WTC11 (cell line): ENCODE measurements around the gene ZNF232. TPM values are rescaled to one million over a fixed set of nuclear protein-coding genes. Genes with fewer than 3 reads are reported as not detected.

Experiments used
- ATAC-seq: fragments of 200-7000 bp; cut with Tn5 transposase; 2 replicates; pipeline ENCODE4 v1.10.0; 2021; ENCODE audit warnings: mild to moderate bottlenecking, moderate library complexity
- CTCF ChIA-PET: fragments of 300-600 bp; sonication (Branson Sonifier 250); formaldehyde crosslinking; loops from one replicate; lab custom pipeline; 2021; ENCODE audit warnings: antibody characterized with exemption; lab: Charles Lee
- POLR2A ChIA-PET: fragments of 350-600 bp; sonication (Branson Sonifier 250); formaldehyde crosslinking; loops from one replicate; lab custom pipeline; 2021; ENCODE audit warnings: antibody characterized with exemption; lab: Charles Lee
- DNase-seq: peaks from one replicate; pipeline ENCODE4 v3.0.0; 2021; ENCODE audit warnings: low spot score
- H3K27ac Mint-ChIP-seq: 2 replicates; pipeline ENCODE4 v1.8.0; 2021; ENCODE audit warnings: mixed read lengths
- H3K27me3 Mint-ChIP-seq: 2 replicates; pipeline ENCODE4 v1.8.0; 2021; ENCODE audit warnings: low read depth, mild to moderate bottlenecking, moderate library complexity, mixed read lengths
- H3K36me3 Mint-ChIP-seq: 2 replicates; pipeline ENCODE4 v1.8.0; 2021; ENCODE audit warnings: mixed read lengths
- H3K4me1 Mint-ChIP-seq: 2 replicates; pipeline ENCODE4 v1.8.0; 2022; ENCODE audit warnings: mixed read lengths
- H3K4me3 Mint-ChIP-seq: 2 replicates; pipeline ENCODE4 v1.8.0; 2021; ENCODE audit warnings: mild to moderate bottlenecking, moderate library complexity, mixed read lengths
- H3K9me3 Mint-ChIP-seq: 2 replicates; pipeline ENCODE4 v1.8.0; 2021; ENCODE audit warnings: mixed read lengths
- AR ChIP-seq: fragments of 250-450 bp; sonication (Bioruptor Pico); IDR thresholded peaks from 2 replicates; pipeline ENCODE4 v1.9.0; 2021; ENCODE audit warnings: mild to moderate bottlenecking
- ATF1 ChIP-seq: sonication (generic); formaldehyde crosslinking; IDR thresholded peaks from 2 replicates; pipeline ENCODE4 v1.8.1; 2023; ENCODE audit warnings: mild to moderate bottlenecking, moderate library complexity, missing genetic modification reagents
- CREM ChIP-seq: sonication (generic); formaldehyde crosslinking; IDR thresholded peaks from 2 replicates; pipeline ENCODE4 v1.8.1; 2022; ENCODE audit warnings: mild to moderate bottlenecking, missing genetic modification reagents, moderate library complexity
- FOXP4 ChIP-seq: sonication (generic); formaldehyde crosslinking; IDR thresholded peaks from 2 replicates; pipeline ENCODE4 v1.8.0; 2022; ENCODE audit warnings: mild to moderate bottlenecking, missing genetic modification reagents
- GRHL2 ChIP-seq: fragments of 250-450 bp; sonication (Bioruptor Pico); IDR thresholded peaks from 2 replicates; pipeline ENCODE4 v1.8.0; 2022; ENCODE audit warnings: mild to moderate bottlenecking, moderate library complexity; ENCODE audit not compliant: insufficient replicate concordance, severe bottlenecking
- HMGXB4 ChIP-seq: sonication (generic); formaldehyde crosslinking; IDR thresholded peaks from 2 replicates; pipeline ENCODE4 v1.8.1; 2023; ENCODE audit warnings: mild to moderate bottlenecking, moderate library complexity, missing genetic modification reagents
- MAX ChIP-seq: sonication (generic); formaldehyde crosslinking; IDR thresholded peaks from 2 replicates; pipeline ENCODE4 v1.8.0; 2022; ENCODE audit warnings: mild to moderate bottlenecking, missing genetic modification reagents
- NFATC4 ChIP-seq: fragments of 250-450 bp; sonication (Bioruptor Pico); IDR thresholded peaks from 2 replicates; pipeline ENCODE4 v1.9.0; 2021; ENCODE audit warnings: mild to moderate bottlenecking
- PREB ChIP-seq: sonication (generic); formaldehyde crosslinking; IDR thresholded peaks from 2 replicates; pipeline ENCODE4 v1.8.1; 2022; ENCODE audit warnings: mild to moderate bottlenecking, missing genetic modification reagents, moderate library complexity, borderline replicate concordance
- RELA ChIP-seq: sonication (generic); formaldehyde crosslinking; IDR thresholded peaks from 2 replicates; pipeline ENCODE4 v1.8.1; 2022; ENCODE audit warnings: missing genetic modification reagents, mild to moderate bottlenecking, borderline replicate concordance
- SOX15 ChIP-seq: fragments of 250-450 bp; sonication (Bioruptor Pico); IDR thresholded peaks from 2 replicates; pipeline ENCODE4 v1.9.0; 2021; ENCODE audit warnings: mild to moderate bottlenecking
- TP53 ChIP-seq: sonication (generic); formaldehyde crosslinking; IDR thresholded peaks from 2 replicates; pipeline ENCODE4 v1.8.1; 2023; ENCODE audit warnings: mild to moderate bottlenecking, missing genetic modification reagents
- ZNF219 ChIP-seq: sonication (generic); formaldehyde crosslinking; IDR thresholded peaks from 2 replicates; pipeline ENCODE4 v1.8.0; 2023; ENCODE audit warnings: missing genetic modification reagents, mild to moderate bottlenecking, borderline replicate concordance
- ZNF423 ChIP-seq: fragments of 250-450 bp; sonication (Bioruptor Pico); IDR thresholded peaks from 2 replicates; pipeline ENCODE4 v2.1.2; 2022; ENCODE audit warnings: mild to moderate bottlenecking, moderate library complexity
- ZSCAN18 ChIP-seq: fragments of 250-450 bp; sonication (Bioruptor Pico); IDR thresholded peaks from 2 replicates; pipeline ENCODE4 v2.1.2; 2022; ENCODE audit warnings: mild to moderate bottlenecking, moderate library complexity
- total RNA-seq: library from RNA; stranded (reverse); gene quantifications from 3 replicates; pipeline ENCODE4 v1.2.3, GENCODE V29; 2021

Gene ZNF232
- total RNA-seq, 1 experiment from 2014 or later: 21.7 TPM

- TF ChIP-seq ZSCAN18 (CRISPR knock-in tag): no peak
- TF ChIP-seq TP53: no peak
- no peak for TF ChIP-seq FOXP4 (CRISPR knock-in tag)
- no peak for TF ChIP-seq ATF1
- TF ChIP-seq RELA: no peak
- TF ChIP-seq NFATC4 (CRISPR knock-in tag): no peak
- no peak for TF ChIP-seq ZNF219
- TF ChIP-seq SOX15 (CRISPR knock-in tag): no peak
- no peak for TF ChIP-seq GRHL2
These were observed 8.4 kb upstream of the ZNF232 start (continued) for GRCh38 chr17:5120036-5120435.

GRCh38 chr17:5118219-5118618 lies 6.5 kb upstream of the ZNF232 start:
- ATAC-seq (no peak), DNase-seq (no peak)
- TF ChIP-seq AR: no peak
- no peak for TF ChIP-seq PREB (CRISPR knock-in tag)
- no peak for TF ChIP-seq HMGXB4 (CRISPR knock-in tag)
- ChIA-PET CTCF (no interaction called here), POLR2A (no interaction called here)
- peaks cover 8% of the 10 kb centered on the region; the same call in 1 of the 2 replicates for H3K4me1 Mint-ChIP-seq
- H3K9me3 Mint-ChIP-seq: peaks cover 12% of the 10 kb centered on the region
- H3K27ac Mint-ChIP-seq: no peak overlapping the region
- no peak overlapping the region for H3K4me3 Mint-ChIP-seq
- H3K27me3 Mint-ChIP-seq: peaks cover 43% of the 10 kb centered on the region
- peaks cover 5% of the 10 kb centered on the region for H3K36me3 Mint-ChIP-seq

GRCh38 chr17:5115673-5116651 lies 4.3 kb upstream of the ZNF232 start, which contains the start of gene USP6:
USP6 (plus strand) TSS chr17:5116032; CDS start chr17:5130368, 14,336 bp downstream.
- peak; percentile 5; the same call in 1 of the 2 replicates for ATAC-seq
- ChIA-PET CTCF (no interaction called here), POLR2A (interaction anchor here (0.6 kb wide), 1 partner anchor 84 kb away, joined by 3 read pairs; no protein-coding TSS in a partner anchor)
- Mint-ChIP-seq H3K27me3 (peaks cover 24% of the 10 kb centered on the region), H3K27ac (no peak within 1 kb of the TSS), H3K9me3 (peaks cover 12% of the 10 kb centered on the region), H3K4me1 (peaks cover 11% of the 10 kb centered on the region), H3K36me3 (peaks cover 5% of the 10 kb centered on the region), H3K4me3 (no peak within 1 kb of the TSS)
- DNase-seq: peak; percentile 25
- TF ChIP-seq MAX (CRISPR knock-in tag): 0 out of 2 replicates have a peak, but pooled peaks have one; percentile 40
- no peak for TF ChIP-seq ZNF423 (CRISPR knock-in tag)
- TF ChIP-seq CREM: no peak
